Left ventricle myocardium superior (tissue), 1 donor: ENCODE measurements around the gene DSC3. TPM values are rescaled to one million over a fixed set of nuclear protein-coding genes. Genes with fewer than 3 reads are reported as not detected.

Source experiments
- total RNA-seq: library from RNA; stranded (reverse); fragmentation: NEBNext Ultra II Directional; extraction: Animal tissue kit (Norgen Biotek cat#: 25700); gene quantifications from one replicate; pipeline ENCODE4 v1.2.1, GENCODE V29; 2021
- donor health status: DM: no; HTN: yes; CAD: no; lungs with severe emphysema.

Gene DSC3
- total RNA-seq, 1 donor from 2014 or later, result 0.10 TPM

Other genes with a start within 250 kb of the DSC3 start
- gene DSC2, start 59.7 kb upstream of the DSC3 start, total RNA-seq, result 34.1 TPM
- gene DSC1, start 120.1 kb upstream of the DSC3 start, total RNA-seq, result 6.0 TPM